ENCODE measurements around the gene SLC50A1. TPM values are rescaled to one million over a fixed set of nuclear protein-coding genes. Genes with fewer than 3 reads are reported as not detected.

Gene SLC50A1, protein sequence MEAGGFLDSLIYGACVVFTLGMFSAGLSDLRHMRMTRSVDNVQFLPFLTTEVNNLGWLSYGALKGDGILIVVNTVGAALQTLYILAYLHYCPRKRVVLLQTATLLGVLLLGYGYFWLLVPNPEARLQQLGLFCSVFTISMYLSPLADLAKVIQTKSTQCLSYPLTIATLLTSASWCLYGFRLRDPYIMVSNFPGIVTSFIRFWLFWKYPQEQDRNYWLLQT
- polyA plus RNA-seq (ENCODE audit: low read depth in 6 of 6): 100 to 1,000 TPM; 152 to 273 (median 201) TPM

- Mint-ChIP-seq H3K4me3 (peak within 1 kb of the TSS; percentile 95 to 100 (median 98)), H3K36me3 (peaks cover 0 to 7% of the 10 kb centered on the region in 2 donors), H3K9me3 (no peaks in the 10 kb centered on the region), H3K27ac (peak within 1 kb of the TSS; percentile 99 to 100 (median 100)), H3K27me3 (peaks cover 4 to 8% (median 7%) of the 10 kb centered on the region in 3 donors), H3K4me1 (peaks cover 40 to 55% (median 51%) of the 10 kb centered on the region in 3 donors)
- peak; percentile 93 for DNase-seq
- ATAC-seq (ENCODE audit: low read depth in 2 of 2): peak; percentile 79 to 82
Measured at GRCh38 chr1:155135415-155136028, at the start of gene SLC50A1. Gene SLC50A1 (plus strand): TSS chr1:155135852. CDS start chr1:155135912, 60 bp downstream.

DNA sequence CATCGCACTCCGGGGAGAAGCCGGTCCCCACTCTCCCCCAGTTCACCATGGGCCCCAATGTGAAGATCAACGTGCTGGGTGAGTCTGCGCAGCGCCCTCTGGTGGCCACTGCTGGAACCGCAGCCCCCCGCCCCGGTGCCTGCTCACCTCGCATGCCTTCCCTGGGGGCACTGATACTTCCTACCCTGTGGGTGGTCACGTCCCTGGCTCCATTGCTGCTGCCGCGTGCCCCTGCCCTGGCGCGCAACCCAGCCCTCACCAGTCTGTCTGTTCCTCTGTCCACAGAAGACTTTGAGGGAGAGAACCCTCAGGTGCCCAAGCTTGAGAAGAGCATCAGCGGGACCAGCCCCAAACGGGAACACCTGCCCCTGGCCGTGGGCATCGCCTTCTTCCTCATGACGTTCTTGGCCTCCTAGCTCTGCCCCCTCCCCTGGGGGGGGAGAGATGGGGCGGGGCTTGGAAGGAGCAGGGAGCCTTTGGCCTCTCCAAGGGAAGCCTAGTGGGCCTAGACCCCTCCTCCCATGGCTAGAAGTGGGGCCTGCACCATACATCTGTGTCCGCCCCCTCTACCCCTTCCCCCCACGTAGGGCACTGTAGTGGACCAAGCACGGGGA is 49.4 kb upstream of the SLC50A1 start:
- peak overlapping the region in 5 of 6 donors; percentile 67 to 97 (median 89) for H3K27ac Mint-ChIP-seq
- peak overlapping the region; percentile 68 to 96 (median 84) for H3K4me3 Mint-ChIP-seq
- peaks cover 0 to 3% (median 0%) of the 10 kb centered on the region in 7 donors for H3K9me3 Mint-ChIP-seq
- H3K4me1 Mint-ChIP-seq: peaks cover 42 to 50% (median 46%) of the 10 kb centered on the region in 3 donors
- DNase-seq (peak; percentile 80), ATAC-seq (ENCODE audit: low read depth in 2 of 2) (peak; percentile 15 to 16)
- peaks cover 0 to 7% of the 10 kb centered on the region in 2 donors for H3K36me3 Mint-ChIP-seq
- H3K27me3 Mint-ChIP-seq: peaks cover 25 to 33% (median 32%) of the 10 kb centered on the region in 3 donors

- Mint-ChIP-seq H3K4me3 (peak overlapping the region in 4 of 8 donors; percentile 59 to 83 (median 68)), H3K9me3 (no peaks in the 10 kb centered on the region), H3K36me3 (no peaks in the 10 kb centered on the region), H3K27ac (peak overlapping the region in 1 of 6 donors; percentile 22), H3K4me1 (peaks cover 40 to 48% (median 48%) of the 10 kb centered on the region in 3 donors), H3K27me3 (peaks cover 19 to 27% (median 24%) of the 10 kb centered on the region in 3 donors)
- no peak for DNase-seq
- no peak for ATAC-seq (ENCODE audit: low read depth in 2 of 2)
Measured at GRCh38 chr1:155086856-155087535, 48.7 kb upstream of the SLC50A1 start.

DNA sequence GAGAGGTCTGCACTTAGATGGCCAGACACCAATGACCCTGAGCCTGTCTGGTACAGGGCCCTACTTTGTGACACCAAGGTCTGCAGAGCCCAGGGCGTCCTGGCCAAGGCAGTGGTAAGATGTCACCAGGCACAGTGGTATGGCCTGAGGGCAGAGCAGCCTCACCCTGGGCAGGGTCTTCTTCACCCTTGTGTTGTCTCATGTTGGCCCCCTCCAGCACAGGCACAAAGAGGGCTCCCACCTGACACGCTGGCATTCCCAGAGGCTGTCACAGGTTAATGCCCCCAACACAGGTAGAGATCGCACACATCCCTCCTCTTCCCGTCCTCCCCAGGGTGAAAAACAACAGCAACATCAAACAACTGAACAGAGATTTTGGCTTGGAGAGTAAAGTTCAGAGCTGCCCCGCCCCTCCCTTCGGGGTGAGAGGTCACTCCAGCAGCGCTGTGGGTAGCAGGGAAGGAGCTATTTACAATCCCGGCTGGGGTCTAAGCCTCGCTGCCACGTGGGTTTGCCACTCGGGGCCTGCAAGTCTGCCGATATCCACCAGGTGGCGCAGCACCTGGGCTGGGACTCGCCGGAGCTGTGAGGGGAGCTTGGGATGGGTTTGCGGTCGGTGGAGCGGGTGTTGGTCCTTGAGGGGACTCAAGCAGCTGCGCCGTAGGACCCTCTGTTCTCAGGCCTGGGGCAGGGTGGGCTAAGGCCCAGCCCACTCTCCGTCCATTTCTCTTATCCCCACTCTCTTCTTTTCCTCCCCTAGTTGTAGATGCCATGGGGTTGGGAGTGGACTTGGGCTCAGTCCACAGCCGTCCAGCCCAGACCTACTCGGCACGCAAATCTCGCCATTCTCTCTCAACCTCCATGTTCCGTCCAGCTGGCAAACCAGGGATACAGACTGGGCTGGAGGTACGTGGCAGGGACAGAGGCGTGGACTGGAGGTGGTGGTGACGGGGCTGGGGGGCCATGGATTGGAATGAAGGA is 44.3 kb upstream of the SLC50A1 start:
- H3K27me3 Mint-ChIP-seq: no peaks in the 10 kb centered on the region
- peak; percentile 76 for DNase-seq
- no peak overlapping the region for H3K27ac Mint-ChIP-seq
- H3K4me1 Mint-ChIP-seq: peaks cover 5 to 14% (median 8%) of the 10 kb centered on the region in 3 donors
- H3K4me3 Mint-ChIP-seq: no peak overlapping the region
- H3K9me3 Mint-ChIP-seq: no peaks in the 10 kb centered on the region
- H3K36me3 Mint-ChIP-seq: no peaks in the 10 kb centered on the region
- ATAC-seq (ENCODE audit: low read depth in 2 of 2): peak; percentile 79 to 82

- ATAC-seq (ENCODE audit: low read depth in 2 of 2) (no peak), DNase-seq (no peak)
- Mint-ChIP-seq H3K27ac (no peak overlapping the region), H3K36me3 (no peaks in the 10 kb centered on the region), H3K4me3 (no peak overlapping the region), H3K4me1 (peaks cover 4 to 9% (median 8%) of the 10 kb centered on the region in 3 donors), H3K9me3 (no peaks in the 10 kb centered on the region), H3K27me3 (no peaks in the 10 kb centered on the region)
Measured at GRCh38 chr1:155092131-155092530, 43.5 kb upstream of the SLC50A1 start.

DNA sequence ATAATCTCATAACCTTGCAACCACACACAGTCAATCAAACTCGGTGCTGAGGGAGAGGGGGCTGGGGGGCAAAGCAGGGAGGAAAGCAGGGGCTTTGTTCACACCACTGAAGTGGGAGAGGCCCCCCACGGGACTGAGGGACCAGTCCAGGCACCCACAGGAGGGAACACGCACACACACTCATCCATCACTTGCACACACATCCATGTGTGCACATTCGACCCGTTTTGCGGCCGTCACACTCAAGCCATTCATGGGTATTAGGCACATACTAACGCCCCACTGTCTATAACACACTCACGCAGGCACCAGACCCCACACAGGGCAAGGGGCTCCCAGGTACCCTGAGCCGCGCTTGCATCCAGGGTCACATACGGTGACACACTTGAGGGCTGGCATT is 43.0 kb upstream of the SLC50A1 start:
- peak overlapping the region in 1 of 8 donors; percentile 24 for H3K4me3 Mint-ChIP-seq
- H3K9me3 Mint-ChIP-seq: no peaks in the 10 kb centered on the region
- ATAC-seq (ENCODE audit: low read depth in 2 of 2) (no peak), DNase-seq (no peak)
- no peak overlapping the region for H3K27ac Mint-ChIP-seq
- H3K4me1 Mint-ChIP-seq: peaks cover 4 to 9% (median 8%) of the 10 kb centered on the region in 3 donors
- H3K36me3 Mint-ChIP-seq: no peaks in the 10 kb centered on the region
- no peaks in the 10 kb centered on the region for H3K27me3 Mint-ChIP-seq

GRCh38 chr1:155093911-155094621 is 41.6 kb upstream of the SLC50A1 start:
- Mint-ChIP-seq H3K27ac (no peak overlapping the region), H3K4me1 (peaks cover 4 to 9% (median 8%) of the 10 kb centered on the region in 3 donors), H3K9me3 (peaks cover 0 to 2% (median 0%) of the 10 kb centered on the region in 7 donors), H3K4me3 (no peak overlapping the region), H3K36me3 (no peaks in the 10 kb centered on the region), H3K27me3 (no peaks in the 10 kb centered on the region)
- DNase-seq (no peak), ATAC-seq (ENCODE audit: low read depth in 2 of 2) (peak in 1 of 2 donors; percentile 70)

GRCh38 chr1:155094622-155094948 is 41.1 kb upstream of the SLC50A1 start:
- Mint-ChIP-seq H3K36me3 (no peaks in the 10 kb centered on the region), H3K4me3 (no peak overlapping the region), H3K27ac (no peak overlapping the region), H3K27me3 (no peaks in the 10 kb centered on the region), H3K9me3 (peaks cover 0 to 2% (median 0%) of the 10 kb centered on the region in 7 donors), H3K4me1 (peaks cover 4 to 9% (median 8%) of the 10 kb centered on the region in 3 donors)
- DNase-seq (no peak), ATAC-seq (ENCODE audit: low read depth in 2 of 2) (peak in 1 of 2 donors; percentile 67)

- no peak for DNase-seq
- Mint-ChIP-seq H3K4me3 (no peak overlapping the region), H3K27ac (no peak overlapping the region), H3K4me1 (no peaks in the 10 kb centered on the region), H3K27me3 (no peaks in the 10 kb centered on the region), H3K36me3 (no peaks in the 10 kb centered on the region), H3K9me3 (peaks cover 0 to 2% (median 0%) of the 10 kb centered on the region in 7 donors)
- ATAC-seq (ENCODE audit: low read depth in 2 of 2): no peak
Measured at GRCh38 chr1:155099331-155099730, 36.3 kb upstream of the SLC50A1 start.

DNA sequence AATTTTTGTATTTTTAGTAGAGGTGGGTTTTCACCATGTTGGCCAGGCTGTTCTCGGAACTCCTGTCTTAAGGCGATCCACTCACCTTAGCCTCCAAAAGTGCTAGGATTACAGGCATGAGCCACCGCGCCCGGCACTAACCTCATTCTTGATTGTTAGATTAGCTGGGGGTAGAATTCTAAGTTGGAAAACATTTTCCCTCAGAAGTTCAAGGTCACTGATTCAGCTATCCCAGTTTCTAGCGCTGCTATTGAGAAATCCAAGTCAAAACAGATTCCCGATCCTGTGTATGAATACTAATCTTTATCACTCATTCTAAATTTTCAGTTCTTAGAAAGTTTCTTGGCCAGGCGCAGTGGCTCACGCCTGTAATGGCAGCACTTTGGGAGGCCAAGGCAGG is 32.3 kb upstream of the SLC50A1 start:
- Mint-ChIP-seq H3K4me3 (no peak overlapping the region), H3K27ac (no peak overlapping the region), H3K9me3 (peaks cover 0 to under 1% (median 0%) of the 10 kb centered on the region in 7 donors), H3K27me3 (no peaks in the 10 kb centered on the region), H3K36me3 (no peaks in the 10 kb centered on the region), H3K4me1 (no peaks in the 10 kb centered on the region)
- ATAC-seq (ENCODE audit: low read depth in 2 of 2) (no peak), DNase-seq (no peak)

- H3K27me3 Mint-ChIP-seq: no peaks in the 10 kb centered on the region
- H3K4me1 Mint-ChIP-seq: no peaks in the 10 kb centered on the region
- H3K36me3 Mint-ChIP-seq: no peaks in the 10 kb centered on the region
- no peak for ATAC-seq (ENCODE audit: low read depth in 2 of 2)
- H3K27ac Mint-ChIP-seq: peak overlapping the region in 2 of 6 donors; percentile 45 to 64
- DNase-seq: no peak
- H3K9me3 Mint-ChIP-seq: no peaks in the 10 kb centered on the region
- no peak overlapping the region for H3K4me3 Mint-ChIP-seq
Measured at GRCh38 chr1:155104605-155105534, 30.8 kb upstream of the SLC50A1 start.
